Stimulated activated CD8-positive, alpha-beta memory T cell treated with anti-CD3 and anti-CD28 coated beads, Interleukin-7, amount 100 ng/mL, for 4 hours (primary cell): ENCODE measurements around the gene ELAVL3.
"Not testable (repeated sequence)": the region's sequence is repeated elsewhere in the genome, so short reads cannot be mapped to it uniquely, and the experiment has no call there.

Experiments used
- DNase-seq, 2 donors: peaks; one replicate each; pipeline ENCODE4 v3.0.0-alpha.2; 2020; ENCODE audit warnings: low read depth in 2 of 2

ELAVL3 gene

DNA sequence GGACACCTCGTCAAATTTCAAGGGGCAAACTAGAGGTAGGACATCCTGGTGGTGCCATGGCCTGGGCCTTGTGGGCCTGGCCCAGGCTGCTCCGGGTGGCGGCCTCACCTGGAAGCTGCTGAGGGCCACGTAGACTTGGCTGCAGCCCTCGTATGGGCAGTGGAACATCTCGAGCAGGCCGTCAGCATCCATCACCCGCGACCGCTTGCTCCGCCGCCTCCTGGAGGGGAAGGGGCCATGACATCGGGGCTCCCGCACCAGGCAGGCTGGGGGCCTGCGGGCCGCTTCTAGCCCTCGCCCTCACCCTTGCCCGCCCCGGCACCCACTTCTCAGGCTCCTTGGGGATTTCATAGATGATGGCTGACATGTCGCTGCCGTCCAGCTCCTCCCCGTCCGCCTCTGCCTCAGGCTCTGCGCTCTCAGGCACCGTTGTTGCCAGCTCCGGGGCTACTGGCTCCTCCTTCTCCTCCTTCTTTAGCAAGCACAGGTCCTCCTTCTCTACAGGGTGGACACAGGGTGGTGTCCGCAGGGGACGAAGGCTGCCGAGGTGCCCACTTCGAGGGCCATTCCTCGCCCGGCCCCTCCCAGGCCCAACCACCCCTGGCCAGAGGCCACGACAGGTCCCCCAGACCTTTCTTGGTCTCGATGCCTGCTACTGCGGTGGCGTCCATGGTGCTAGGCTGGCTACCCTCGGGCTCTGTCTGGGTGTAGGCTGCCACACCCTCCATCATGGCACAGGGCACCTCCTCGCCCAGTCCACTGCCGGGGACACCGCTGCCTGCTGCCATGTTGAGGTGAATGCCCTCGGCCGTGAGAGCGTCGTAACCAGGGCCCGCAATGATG, 6.0 kb upstream of the ELAVL3 start:
- DNase-seq, result no peak

DNA sequence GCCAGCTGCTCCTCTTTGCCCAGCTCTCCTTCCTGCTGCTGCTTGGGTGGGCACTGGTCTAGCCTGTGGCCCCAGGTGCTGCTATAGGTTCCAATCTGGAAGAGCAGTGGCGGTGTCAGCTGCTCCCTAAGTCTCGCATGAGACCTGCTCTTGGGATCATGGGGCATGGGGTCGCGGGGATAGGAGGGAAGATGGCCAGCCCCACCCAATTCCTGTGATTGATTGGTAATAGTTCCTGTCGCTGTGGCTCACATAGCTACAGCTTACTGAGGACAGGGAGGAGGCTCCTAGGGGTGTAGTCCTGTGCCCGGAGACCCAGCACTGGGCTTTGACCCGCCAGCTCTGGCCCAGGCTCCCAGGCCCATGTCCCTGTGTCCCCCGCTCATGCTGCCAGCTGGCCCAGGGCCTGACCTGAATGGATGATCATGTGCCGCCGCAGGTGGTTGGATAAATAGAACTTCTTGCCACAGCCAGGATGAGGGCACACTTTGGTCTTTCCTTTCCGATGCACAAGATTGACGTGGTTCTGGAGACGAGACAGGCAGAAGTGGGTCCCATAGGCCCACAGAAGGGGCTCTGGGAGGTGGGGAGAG, 4.5 kb upstream of the ELAVL3 start:
- no peak for DNase-seq

DNA sequence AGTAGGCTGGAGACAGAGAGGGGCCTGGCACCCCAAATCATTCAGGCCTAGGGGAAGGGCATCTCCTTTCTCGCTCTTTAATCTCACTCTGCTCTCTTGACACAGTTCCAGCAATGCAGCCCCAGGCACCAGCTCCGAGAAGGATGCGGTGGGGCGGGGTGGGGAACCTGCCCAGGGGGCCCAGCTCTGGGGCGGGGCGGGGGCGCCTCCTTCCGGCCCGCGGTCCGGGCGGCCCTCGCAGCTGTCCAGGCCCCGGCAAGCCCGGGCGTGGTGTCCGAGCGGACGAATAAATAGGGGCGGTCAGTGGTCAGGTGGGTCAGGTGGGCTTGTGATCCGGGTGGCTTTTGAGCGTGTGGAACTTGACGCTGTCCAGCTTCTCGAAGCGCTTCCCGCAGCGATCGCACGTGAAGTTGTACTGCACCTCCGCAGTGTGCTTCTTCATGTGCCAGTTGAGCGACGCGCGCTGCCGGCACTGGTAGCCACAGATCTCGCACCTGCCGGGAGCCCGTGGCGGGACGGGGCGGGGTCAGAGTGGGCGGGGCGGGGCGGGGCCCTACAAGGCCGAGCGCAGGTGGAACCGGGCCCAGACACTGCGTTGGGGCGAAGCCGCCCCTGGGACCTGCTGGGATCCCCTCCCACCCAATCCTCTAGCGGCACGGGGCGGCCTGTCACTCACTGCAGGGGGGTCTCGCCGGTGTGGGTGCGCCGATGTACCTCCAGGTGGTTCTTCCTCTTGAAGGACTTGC, 2.7 kb upstream of the ELAVL3 start:
- DNase-seq, result no peak

DNA sequence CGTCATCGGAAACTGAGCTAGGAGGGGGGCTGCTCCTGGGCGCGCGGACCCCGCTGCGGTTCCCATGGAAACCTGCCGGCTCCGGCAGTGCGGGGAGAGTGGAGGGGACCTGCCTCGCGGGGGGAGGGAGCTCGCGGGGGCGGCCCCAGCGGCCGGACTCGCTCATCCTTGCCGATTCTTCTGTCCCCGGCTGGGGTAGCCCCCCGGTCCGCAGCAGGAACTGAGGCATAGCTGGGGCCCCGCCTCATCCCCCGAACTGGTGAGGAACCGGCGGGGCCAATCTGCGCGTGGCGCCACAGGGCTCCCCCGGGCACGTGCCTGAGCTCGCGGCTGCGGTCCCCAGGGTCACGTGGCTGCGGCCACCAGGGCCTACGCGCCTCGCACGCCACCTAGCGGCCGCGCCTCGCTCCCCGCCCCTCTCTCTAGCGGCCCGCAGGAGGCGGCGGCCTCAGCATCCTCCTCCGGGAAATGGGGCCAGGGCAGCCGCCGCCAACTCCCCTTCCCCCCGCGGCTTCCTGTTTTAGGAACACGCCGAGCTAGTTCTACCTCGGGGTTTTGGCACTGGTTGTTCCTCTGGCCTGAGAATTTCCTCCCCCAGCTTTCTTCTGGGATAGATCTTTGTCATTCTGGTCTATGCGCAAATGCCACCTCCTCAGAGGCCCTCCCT, 1.7 kb upstream of the ELAVL3 start:
- DNase-seq, result peak; percentile 48 to 71

DNA sequence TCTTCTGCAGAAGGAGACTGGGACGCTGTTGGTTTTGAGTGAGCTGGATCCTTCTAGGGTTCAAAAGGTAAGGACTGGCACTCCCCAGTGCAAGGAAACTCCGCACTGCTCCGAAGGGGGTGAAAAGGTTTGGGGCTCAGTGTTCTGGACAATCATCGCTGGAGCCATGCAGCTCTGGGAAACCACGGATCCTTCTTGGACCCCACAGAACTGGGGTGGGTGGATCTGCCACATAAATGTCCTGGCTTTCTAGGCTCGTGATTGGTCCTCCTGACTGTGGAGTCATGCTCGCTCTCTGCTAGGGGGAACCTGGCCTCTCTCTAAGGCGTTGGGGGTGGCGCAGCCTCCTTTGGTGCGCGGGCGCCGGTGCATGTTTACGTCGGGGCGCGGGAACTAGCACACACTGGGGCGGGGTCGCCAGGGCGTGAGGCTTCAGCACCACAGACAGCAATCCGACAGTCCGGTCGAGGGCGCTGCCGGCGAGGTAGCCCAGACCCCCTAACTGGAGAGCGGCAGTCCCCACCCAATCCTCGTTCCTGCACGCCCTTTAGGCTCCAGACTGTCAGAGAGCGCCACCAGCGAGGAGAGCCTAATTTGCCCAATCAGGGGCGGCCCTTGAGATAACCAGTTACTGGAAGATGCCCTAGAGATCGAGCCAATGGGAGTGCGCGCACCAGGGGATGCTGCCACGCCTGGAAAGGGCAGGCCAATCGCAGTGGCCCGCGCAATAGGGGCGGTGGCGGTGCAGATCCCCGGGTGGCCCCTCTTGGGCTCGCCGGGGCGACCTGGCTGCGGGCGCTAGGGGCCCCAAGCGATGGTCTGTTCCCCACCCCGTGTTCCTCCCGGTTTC, 913 bp upstream of the ELAVL3 start:
- peak; percentile 39 to 61 for DNase-seq

DNA sequence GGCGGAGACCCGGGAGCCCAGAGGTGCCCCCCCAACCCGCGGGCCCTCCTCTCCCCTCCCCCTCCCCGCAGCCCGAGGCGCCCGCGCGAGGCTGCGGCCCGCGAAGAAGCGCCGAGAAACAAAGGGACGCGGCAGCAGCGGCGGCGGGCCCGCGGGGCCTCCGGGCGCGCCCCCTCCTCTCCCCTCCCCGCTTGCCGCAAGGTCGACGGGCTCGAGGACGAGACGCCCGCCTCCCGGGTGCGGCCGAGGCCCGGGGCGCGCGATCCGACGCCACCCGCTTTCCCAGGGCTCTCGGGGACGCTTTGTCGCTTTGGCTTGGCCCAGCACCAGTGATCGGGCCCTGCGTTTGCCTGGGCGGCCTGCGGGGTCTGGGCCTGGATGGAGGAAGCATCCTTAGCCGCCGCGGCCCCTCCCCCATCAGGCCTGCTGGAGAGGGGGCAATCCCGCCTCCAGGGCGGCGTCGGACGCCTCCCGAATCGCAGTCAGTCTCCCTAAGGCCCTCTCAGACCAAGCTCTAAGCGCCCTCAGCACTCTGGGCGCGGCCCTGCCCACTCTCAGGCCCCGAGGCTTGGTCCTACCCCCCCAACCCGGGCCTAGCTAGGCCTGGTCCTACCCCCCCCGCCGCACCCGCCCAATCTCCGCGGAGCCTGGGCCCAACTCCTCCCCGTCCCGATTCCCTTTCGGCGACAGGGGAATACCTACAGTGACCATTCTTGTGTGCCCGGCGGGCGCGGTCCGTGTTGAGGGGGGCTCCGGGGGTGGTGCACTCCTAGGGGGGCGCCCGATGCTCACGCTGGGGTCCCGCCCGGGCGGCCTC, 740 bp downstream of the ELAVL3 start:
- no peak for DNase-seq

DNA sequence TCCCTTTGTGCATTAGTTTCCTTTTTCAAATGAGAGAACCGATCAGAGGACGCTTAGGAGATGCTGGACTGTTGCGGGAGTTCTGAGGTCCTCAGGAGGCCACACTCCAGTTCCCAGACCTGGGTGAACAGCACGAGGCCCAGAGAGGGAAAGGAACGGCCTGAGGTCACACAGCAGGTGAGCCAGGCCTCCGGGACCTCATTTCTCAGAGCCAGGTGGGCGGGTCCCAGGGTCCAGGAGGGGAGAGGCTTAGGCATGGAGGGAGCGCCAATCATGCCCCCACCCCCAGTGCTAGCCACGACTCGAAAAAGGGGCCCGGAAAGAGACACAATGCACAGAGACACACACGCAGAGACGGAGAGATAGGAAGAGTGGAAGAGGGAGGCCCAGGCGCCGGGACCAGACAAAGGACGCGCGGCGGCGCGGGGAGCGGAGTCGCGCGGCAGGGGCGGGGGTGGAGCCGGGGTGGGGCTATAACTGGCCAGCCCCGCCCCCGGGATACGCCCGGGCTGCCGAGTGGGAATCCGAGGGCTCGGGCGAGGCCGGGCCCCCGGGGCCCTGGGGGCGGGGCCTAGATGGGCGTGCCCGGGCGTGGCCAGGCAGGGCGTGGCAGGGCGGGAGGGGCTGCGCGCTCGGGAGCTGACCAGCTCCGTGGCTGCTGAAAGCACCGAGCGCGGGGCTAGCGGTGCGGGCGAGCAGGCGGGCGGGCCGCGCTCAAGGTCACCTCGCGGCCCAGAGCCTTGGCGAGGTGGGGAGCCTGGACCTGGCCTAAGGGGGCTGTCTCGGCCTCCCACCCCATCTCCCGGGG, 1.6 kb downstream of the ELAVL3 start:
- DNase-seq, result no peak

DNA sequence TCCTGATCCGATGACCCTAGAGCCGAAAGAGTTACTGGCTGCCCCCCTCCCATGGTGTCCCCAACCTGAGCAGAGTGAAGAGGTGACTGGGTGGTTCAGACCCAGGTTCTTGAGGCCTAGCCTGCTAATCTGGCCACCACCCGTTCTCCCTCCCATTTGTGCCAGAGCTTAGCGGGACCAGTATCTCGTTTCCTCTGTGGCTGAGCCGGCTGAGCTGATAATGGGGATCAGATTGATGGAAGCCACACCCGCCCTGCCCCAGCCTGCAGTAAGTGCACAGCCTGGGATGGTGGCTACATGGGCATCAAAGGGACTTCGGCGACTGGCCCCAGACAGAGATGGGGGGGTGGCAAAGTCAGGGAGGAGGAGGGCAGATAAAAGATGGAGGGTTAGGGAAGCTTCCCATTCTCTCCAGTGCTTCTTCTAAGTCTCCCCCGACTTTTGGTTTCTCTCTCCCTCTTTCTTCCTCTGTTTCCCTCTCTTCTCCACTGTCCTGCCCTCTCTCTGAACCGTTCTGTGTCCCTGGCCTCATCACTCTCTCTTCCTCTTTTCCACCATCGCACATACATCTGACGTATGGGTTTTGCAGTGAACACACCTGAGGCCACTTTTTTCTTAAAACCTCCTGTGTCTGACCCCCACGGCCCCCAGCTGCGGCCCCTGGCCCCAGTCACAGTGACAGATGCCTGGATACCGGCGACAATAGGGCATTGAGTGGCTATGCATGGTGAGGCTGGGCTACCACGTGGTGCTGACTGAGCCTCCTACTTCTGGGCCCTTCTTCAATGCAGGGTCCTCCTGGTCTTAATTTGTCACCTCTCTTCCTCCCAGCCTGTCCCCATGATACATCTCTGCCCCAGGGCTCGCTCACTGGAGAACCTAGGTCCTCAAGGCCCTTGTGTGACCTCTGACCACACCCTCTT, 2.4 kb downstream of the ELAVL3 start:
- DNase-seq, result no peak

DNA sequence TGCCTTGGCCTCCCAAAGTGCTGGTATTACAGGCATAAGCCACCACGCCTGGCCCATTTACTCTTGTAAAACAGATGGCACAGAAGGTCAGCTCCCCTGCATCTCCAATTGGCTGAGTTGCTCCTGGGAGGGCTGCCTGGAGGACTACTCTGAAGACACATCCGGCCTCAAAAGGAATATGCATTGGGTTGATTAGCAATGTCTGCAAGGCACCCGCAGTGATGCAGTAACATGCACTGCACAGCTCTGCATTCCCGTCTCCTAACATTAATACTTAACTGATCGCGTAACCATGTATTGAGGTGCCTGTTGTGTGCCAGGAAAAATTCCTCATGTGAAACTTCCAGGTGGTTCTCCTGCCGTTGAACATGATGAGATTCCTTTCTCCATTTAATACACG, 5.0 kb downstream of the ELAVL3 start:
- DNase-seq, result no peak

DNA sequence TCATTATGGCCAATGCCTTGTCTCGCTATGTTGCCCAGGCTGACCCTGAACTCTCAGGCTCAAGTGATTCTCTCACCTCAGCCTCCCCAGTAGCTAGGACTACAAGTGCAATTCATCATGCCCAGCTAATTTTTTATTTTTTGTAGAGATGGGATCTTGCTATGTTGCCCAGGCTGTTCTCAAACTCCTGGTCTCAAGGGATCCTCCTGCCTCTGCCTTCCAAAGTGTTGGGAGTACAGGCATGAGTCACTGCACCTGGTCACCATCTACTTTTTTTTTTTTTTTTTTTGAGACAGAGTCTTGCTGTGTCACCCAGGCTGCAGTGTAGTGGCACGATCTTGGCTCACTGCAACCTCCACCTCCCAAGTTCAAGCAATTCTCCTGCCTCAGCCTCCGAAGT, 5.5 kb downstream of the ELAVL3 start:
- DNase-seq, result not testable (repeated sequence)

DNA sequence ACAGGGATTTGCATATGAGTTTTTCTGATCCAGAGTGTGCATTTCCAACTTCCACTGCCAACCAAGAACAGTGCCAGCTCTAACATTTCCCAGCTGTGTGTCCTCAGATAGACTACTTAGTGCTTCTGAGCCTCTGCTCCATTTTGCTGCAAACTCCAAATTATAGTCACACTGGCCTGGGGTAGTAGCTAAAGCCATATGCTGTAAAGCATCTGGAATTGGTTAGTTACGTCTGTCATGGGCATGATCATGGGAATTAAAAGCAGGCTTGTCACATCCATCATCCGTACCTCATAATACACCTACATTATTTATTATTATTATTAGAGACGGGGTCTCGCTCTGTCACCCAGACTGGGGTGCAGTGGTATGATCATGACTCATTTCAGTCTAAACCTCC, 7.1 kb downstream of the ELAVL3 start:
- no peak for DNase-seq

DNA sequence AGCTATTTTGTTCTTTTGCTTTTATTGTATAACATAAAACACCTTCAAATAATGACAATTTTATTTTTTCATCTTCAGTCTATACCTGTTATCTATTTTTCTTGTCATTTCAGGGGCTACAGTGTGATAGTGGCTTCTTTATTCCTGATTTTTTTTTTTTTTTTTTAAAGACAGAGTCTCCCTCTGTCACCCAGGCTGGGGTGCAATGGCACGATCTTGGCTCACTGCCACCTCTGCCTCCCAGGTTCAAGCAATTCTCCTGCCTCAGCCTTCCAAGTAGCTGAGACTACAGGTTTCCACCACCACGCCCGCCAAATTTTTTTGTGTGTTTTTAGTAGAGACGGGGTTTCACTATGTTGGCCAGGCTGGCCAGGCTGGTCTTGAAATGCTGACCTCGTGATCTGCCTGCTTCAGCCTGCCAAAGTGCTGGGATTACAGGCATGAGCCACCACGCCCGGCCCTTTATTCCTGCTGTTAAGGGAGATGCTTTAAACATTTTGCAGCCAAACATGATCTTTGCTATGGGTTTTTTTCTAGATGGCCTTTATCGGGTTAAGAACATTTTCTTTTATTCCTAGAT, 12.5 kb downstream of the ELAVL3 start:
- not testable (repeated sequence) for DNase-seq

DNA sequence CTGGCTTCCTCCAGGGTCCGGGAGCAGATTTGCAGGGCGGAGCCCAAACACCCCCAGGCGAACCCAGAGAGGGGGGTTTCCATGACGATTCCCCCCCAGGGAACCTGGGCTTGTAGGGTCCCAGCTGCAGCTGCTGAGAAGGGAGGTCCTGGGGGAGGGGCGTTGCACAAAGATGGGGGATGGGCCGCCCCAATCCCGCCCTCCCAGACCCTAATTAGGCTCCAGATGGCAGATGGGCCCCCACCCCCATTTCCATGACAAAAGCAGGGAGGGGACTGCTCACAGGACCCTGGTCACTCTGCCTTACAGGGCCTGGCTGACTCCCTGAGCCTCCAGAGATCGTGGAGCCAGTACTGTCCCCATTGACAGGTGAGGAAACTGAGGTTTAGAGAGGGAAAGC, 15.2 kb downstream of the ELAVL3 start:
- no peak for DNase-seq

DNA sequence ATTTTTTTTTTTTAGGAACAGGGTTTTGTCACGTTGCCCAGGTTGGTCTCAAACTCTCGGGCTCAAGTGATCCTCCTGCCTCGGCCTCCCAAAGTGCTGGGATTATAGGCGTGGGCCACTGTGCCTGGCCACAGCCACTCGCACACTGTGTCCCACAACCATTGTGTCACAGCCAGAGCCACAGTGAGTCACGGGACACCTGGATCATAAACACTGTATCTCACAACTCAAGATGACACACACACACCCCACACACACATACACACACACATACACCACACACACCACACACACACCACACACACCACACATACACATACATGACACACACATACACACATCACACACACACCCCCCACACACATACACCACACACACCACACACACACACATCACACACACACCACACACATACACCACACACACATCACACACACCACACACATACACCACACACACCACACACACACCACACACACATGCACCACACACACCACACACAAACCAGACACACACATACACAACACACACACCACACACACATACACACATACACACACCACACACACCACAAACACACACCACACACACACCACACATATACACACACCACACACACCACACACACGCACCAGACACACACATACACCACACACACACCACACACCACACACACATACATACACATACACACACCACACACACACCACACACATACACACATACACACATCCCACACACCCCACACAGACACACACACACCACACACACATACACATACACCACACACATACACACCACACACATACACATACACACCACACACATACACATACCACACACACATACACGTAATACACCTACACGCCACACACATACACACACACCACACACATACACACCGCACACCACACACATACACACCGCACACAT, 16.2 kb downstream of the ELAVL3 start:
- DNase-seq, result no peak

DNA sequence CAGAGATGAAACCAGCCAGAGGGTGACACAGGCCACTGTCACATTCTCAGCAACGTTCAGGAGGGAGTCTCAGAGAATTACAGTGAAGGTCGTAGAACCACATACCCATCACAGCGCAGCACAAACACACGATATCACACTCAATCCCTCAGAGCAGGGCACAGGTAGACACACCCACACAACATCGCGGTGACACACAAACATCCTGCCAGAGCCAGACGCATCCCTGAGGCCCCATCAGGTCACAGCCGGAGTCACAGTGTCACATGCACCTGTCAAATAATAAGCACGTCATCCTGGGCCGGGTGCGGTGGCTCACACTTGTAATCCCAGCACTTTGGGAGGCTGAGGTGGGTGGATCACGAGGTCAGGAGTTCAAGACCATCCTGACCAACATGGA, 17.5 kb downstream of the ELAVL3 start:
- DNase-seq, result no peak

DNA sequence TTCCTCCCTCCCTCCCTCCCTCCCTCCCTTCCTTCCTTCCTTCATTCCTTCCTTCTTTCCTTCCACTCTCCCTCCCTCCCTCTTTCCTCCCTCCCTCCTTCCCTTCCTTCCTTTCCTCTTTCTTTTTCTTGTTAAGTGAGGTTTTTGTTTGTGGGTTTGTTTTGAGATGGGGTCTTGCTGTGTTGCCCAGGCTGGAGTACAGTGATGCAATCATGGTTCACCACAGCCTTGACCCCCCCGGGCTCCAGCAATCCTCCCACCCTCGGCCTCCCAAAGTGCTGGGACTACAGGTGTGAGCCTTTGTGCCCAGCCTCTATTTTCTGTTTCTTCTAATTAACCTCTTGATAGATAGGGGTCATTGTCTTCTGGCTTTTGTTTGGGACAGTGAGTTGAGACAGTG, 19.4 kb downstream of the ELAVL3 start:
- DNase-seq, result no peak

DNA sequence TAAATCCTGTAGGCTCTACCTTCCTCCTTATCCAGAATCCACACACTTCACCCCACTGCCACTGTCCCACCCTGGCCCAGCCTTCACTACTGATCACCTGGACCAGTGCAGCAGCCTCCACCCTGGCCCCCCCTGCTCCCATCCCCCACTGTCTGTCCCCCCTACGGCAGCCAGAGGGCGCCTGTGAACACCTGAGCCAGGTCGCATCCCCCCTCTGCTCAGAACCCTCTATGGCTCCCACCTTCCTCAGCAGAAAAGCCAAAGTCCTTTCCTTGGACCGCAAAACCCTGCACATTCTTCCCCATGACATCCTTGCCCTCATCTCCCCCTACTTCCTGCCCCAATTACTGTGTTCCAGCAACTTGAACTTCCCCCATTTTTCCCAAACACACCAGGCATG, 20.6 kb downstream of the ELAVL3 start:
- DNase-seq, result no peak
